Inferior parietal cortex (tissue), 1 donor: ENCODE results near the gene SAFB2.

Experiments used
- DNase-seq: peaks from one replicate; pipeline ENCODE4 v3.0.0-alpha.2; 2016; ENCODE audit errors: extremely low spot score

SAFB2 gene

GRCh38 chr19:5542665-5543064 lies 79.9 kb downstream of the SAFB2 start:
- no peak for DNase-seq

GRCh38 chr19:5541456-5541855 lies 81.1 kb downstream of the SAFB2 start:
- no peak for DNase-seq

- no peak for DNase-seq
These were observed 82.4 kb downstream of the SAFB2 start for GRCh38 chr19:5540208-5540607.

GRCh38 chr19:5537870-5538269 lies 84.7 kb downstream of the SAFB2 start:
- DNase-seq, result no peak
